Cortex of kidney (tissue), 1 donor: ENCODE measurements around the gene KRTAP10-3.
"Not testable (repeated sequence)": the region's sequence is repeated elsewhere in the genome, so short reads cannot be mapped to it uniquely, and the experiment has no call there.

Experiments
- DNase-seq: peaks from one replicate; lab custom pipeline; 2025; lab: John Stamatoyannopoulos, UW

The KRTAP10-3 gene

DNA sequence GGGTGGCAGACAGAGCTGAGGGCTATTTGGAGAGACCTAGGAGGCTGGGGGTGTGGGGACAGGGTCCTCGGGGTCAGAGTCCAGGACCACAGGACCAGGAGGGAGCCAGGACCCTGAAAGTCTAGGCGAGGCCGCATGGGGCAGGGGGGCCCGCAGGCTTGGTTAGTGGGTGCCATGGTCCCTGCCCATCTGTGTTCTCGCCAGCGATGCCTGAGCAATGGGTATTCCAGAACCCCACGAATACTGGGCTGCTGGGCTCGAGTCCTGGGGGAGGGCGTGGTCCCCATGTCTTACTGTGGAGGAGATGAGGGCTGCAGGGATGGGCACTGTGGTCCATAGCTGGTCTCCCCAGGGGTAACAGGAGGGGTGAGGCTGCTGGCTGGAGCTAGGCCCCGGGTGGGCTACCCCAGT is 31.7 kb upstream of the KRTAP10-3 start:
- DNase-seq = no peak

DNA sequence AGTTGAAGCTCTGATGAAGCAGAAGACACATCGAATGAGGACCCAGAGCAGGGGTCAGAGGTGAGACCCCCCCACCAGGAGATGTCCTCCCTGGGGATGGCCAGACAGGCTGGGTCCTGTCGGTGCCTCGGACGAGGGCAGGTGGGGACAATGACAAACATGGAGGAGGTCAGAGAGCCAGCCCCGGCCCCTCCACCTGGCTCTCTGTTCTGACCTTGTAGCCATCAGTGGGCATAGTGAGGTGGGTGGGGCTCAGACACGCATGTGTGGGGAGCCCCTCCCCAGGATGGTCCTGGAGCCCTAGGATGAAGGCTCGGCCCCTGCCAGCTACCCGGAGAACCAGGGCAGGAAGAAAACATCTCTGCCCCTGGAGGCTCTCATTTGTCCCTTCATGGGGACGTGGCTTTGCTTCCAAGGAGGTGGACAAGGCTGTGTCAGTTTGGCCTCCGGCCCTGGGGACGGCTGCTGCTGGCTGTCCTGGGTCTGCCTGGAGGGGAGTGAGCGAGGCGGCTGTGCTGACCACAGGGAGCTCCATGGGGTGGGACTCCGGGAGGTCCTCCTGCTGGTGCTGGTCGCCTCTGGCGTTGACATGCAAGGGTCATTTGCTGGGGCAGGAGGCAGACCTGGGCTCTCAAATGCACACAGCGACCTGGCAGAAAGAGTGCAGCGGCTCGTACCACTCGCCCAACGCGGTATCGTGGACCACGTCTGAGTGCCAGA is 31.2 kb upstream of the KRTAP10-3 start:
- no peak for DNase-seq

DNA sequence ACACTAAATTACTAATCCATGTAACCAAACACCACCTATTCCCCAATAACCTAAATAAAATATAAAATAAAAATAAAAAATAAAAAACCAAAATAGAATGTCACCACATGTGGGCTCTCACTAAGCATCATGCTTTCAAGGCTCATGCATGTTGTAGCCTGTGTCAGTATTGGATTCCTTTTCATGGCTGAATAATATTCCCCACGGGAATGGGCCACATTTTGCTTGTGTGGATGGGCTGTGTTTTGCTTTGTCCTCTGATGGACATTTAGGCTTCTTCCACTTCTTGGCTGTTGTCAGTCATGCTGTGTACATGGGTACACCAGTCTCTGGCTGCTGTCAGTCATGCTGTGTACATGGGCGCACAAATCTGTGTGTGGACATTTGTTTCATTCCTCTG is 30.5 kb upstream of the KRTAP10-3 start:
- DNase-seq = no peak

DNA sequence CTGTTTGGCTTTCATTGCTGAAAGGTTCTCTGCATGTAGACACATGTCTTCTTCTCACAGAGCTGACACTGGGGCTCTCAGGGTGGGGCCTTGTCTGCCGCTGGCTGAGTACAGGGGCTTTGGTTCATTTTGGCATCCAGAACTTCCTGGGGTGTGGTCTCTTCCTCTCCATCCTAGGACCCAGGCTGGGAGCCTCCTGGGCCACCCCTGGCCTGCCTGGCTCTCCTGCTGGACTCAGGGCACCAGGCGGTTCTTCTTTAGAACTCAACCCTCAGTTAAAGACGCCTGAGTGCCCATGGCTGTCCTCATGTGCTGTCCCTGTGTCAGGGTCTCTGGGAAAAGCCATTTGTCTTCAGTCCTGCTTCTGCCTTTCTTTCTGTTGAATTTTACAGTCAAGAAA is 27.3 kb upstream of the KRTAP10-3 start:
- DNase-seq = no peak

DNA sequence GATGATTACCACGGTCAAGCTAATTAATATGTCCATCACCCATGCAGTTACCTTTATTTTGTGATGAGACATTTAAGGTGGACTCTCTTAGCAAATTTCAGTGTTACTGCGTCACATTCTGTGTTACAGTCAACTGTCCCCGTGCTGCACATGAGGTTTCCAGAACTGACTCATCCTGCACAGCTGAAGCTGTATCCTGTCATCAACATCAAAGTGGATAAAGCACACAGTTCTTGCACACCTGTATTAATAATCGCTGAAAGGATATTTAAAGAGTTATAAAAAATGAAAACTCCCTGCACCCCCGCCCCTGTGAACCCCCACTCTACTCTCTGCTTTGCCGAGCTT is 25.2 kb upstream of the KRTAP10-3 start:
- DNase-seq = no peak

DNA sequence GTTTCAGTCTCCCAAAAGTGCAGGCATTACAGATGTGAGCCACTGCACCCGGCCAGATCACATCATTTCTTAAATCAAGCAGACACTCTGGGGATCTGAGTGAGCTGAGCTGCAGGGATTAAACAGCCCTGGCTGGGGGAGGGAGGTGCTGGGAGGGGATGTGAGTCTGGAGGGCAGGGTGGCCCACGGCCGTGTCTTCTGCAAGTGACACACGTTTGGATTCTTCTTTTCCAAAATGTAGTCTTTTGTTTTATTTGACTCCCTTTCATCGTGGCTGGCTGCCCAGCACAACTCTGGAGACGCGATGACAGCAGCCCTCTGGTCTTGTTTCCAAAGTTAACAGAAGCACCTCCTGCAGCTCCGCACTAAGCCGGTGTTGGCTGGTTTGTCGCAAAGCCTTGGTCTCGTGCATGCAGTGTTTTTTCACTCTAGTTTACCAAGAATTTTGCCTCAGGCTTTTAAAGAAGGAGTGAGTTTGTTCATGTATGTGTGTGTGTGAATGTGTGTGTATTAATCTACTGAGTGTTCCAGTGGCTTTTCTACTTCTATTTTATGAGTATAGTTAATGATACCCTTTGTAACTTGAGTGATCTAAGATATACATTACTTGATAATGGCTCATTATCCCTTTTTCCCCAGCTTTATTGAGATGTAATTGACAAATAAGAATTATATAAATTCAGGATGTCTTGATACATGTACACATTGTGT is 24.6 kb upstream of the KRTAP10-3 start:
- no peak for DNase-seq

DNA sequence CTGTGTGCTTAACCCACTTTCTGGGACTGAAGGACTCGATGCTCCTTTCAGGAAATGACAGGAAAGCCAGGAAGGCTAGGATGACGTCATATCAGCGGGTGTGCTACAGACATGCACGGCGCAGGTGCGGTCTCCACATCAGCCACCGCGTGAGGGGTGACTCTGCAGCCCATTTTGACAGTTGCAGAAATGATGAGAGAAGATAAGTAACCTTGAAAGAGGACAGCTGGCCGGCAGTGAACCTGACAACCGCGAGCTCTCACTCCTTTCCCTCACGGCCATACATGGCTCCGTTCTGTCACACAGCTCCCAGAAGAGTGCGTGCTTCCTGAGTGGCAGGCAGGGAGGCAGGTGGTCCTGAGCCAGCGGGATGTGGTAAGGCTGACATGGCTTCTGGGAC is 23.5 kb upstream of the KRTAP10-3 start:
- DNase-seq = no peak

DNA sequence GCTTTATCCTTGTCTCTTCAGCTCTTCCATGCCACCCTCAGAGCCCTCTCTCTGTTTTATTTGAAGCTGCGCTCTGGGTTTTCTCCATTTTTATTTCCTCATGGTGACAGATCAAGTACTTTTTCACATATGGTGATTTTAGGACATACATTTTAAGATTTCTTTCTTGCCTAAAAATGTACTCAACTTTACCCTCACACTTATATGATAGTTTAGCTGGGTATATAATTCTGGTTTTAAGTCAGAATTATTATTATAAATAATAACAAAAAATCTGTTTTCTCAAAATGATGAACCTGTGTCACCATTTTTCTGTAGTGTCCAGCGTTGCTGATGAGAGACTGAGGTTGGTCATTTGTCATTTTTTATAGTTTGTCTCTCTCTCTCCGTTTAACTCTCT is 22.6 kb upstream of the KRTAP10-3 start:
- DNase-seq = no peak

DNA sequence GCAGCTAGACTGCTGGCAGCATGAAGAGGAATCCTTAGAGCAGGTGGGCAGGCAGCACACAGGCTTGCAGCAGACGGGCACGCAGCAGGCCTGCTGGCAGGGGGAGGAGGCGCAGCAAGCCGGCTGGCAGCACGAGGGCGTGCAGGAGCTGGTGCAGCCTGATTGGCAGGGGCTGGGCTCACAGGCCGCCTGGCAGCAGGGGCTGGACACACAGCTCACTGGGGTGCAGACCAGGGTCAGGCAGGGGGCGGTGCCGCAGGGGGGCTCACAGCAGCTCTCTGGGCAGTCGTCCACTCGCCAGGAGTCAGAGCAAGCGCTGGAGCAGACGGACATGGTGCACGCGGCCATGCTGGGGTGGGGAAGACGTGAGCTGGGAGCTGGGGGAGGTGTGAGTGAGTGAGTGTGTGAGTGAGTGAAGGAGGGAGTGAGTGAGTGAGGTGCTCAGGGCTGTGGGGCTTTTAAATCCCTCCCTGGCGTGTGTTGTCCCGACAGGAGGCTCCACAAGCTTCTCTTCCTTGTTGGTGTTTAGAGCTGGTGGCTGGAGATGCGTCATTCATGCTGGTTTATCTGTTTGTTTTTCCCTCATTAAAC is 21.7 kb upstream of the KRTAP10-3 start, which contains the start of gene KRTAP10-5:
TSS of gene KRTAP10-5 (minus strand) at position 374 of the 591 bp plus-strand sequence. CDS start at position 348, 26 bp downstream.
- DNase-seq = not testable (repeated sequence)

DNA sequence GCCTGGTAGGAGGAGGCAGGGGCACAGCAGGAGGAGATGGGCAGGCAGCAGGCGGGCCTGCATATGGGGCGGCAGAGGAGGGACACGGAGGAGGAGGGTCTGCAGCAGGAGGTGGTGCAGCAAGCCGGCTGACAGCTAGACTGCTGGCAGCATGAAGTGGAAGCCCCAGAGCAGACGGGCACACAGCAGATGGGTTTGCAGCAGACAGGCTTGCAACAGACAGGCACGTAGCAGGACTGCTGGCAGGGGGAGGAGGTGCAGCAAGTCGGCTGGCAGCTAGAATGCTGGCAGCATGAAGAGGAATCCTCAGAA is 21.2 kb upstream of the KRTAP10-3 start:
- no peak for DNase-seq

DNA sequence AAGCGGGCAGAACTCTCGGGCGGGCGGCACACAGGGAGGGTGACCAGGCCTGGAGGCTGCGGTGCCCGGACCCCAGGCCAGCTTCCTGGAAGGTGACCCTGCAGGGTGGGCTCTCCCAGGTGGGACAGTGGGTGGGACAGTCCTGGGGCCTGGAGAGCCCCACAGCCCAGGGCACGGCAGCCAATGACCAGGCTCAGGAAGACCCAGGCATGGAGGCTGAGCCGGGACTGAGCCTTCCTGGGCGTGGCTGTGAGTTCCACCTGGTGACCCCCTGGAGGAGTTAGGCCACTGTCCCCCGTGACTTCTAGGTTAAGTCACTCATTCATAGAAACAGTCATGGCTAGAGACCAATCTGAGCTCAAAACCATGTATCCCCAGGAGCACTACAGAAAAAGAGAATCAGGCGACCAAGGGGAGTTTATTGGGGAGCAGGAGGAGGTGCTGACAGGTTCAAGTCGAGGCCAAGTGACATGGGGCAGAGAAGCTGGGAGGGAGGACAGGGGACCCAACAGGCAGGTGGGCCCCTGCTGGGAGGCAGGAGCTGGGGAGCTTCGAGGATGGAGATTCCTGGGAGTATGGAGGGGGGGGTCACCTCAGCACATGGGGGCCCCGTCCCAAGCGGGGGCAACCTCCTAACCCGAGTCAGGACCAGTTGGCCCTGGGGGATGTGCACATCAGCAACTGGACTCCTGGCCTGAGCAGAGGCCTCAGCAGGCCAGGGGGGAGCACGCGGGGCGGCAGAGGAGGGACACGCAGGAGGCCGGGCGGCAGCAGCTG is 20.6 kb upstream of the KRTAP10-3 start:
- DNase-seq = no peak

DNA sequence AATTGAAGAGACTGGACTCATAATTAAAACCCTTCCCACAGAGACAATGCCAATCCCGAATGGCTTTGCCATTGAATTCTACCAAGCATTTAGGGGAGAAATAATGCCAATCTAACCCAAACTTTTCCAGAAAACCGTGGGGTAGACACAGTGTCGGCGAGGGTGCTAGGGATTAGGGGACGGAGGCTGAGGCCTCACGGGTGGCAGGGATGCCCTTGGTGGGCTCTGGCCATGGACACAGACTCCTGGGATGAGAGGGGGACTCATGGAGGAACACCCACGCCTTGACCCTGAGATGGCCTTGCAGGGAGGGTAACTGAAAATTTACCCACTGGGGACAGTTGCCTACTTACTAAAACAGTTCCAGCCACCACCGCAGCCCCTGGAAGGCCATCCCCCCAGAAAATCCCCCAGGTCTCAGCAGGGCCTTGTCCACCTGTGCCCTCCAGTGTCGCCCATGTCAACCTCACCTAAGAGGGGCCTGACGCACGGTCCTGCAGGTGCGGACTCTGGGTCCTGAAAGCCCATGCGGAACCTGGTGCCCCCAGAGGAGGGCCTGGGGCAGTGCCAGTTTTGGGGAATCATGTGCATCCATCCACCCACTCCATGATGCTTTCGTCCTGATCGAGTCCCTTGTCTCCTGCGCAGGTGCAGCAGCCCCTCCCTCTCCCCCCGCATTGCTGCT is 19.9 kb upstream of the KRTAP10-3 start:
- no peak for DNase-seq

DNA sequence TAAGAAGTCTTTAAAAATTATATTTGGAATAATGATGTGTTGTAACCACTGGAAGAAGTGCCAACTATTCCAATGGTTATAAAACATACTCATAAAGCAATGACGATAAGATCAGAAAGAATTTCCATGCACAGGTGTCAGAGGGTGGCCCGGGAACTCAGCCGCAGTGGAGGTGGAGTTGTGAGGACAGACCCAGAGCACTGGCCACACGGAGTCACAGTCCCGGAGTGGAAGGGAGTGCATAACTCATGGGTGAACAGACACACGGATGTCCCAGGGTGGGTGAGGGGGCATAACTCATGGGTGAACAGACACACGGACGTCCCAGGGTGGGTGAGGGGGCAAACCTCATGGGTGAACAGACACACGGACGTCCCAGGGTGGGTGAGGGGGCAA is 17.4 kb upstream of the KRTAP10-3 start:
- DNase-seq = no peak

DNA sequence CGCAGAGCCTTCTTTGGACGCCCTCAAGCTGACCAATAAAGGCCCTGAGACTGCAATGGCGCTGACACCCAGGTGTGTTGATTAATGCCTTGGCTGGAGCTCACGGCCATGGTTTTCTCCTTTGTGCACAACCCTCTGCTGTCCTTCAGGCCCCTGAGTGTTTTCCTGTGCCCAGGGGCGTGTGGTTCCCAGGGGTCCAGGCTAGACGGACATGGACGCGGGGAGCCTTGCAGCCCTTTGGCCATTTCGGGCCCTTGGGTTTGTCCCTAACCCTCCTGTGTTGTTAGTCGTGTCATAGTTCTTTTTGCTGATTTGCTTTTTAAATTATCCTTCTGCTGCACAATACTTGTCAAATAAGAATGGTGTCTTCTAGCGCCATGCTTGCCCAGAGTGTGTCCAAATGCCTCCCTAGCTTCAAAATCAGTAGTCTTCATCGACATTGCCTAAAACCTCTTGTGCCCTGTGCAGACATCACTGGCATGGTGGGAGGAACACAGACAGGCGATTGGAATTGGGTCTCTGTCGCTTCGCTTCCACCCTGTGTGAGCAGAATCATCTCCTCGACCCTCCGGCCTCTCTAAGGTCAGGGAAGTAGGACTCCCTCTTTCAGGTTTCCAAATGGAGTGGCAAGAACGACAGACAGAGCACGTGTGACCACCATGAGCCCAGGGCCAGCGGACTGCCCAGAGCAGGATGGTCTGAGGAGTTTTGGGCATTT is 16.9 kb upstream of the KRTAP10-3 start:
- no peak for DNase-seq

DNA sequence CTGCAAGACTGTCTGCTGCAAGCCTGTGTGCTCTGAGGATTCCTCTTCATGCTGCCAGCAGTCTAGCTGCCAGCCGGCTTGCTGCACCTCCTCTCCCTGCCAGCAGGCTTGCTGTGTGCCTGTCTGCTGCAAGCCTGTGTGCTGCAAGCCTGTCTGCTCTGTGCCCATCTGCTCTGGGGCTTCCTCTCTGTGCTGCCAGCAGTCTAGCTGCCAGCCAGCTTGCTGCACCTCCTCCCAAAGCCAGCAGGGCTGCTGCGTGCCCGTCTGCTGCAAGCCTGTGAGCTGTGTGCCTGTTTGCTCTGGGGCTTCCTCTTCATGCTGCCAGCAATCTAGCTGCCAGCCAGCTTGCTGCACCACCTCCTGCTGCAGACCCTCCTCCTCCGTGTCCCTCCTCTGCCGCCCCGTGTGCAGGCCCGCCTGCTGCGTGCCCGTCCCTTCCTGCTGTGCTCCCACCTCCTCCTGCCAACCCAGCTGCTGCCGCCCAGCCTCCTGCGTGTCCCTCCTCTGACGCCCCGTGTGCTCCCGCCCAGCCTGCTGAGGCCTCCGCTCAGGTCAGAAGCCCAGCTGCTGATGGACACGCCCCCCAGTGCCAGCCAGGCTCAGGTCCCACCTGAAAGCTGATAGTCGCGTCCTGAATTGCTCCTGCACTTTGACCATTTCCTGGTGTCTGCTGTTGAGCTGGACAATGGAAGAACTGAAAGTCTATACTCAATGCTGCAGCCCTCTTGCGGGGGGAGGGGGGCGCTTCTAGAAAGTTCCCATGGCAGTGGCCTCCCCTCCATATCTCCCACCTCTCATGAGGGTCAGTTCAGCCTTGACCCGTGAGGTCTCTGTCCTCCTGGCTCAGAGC is 16.1 kb upstream of the KRTAP10-3 start:
- no peak for DNase-seq

DNA sequence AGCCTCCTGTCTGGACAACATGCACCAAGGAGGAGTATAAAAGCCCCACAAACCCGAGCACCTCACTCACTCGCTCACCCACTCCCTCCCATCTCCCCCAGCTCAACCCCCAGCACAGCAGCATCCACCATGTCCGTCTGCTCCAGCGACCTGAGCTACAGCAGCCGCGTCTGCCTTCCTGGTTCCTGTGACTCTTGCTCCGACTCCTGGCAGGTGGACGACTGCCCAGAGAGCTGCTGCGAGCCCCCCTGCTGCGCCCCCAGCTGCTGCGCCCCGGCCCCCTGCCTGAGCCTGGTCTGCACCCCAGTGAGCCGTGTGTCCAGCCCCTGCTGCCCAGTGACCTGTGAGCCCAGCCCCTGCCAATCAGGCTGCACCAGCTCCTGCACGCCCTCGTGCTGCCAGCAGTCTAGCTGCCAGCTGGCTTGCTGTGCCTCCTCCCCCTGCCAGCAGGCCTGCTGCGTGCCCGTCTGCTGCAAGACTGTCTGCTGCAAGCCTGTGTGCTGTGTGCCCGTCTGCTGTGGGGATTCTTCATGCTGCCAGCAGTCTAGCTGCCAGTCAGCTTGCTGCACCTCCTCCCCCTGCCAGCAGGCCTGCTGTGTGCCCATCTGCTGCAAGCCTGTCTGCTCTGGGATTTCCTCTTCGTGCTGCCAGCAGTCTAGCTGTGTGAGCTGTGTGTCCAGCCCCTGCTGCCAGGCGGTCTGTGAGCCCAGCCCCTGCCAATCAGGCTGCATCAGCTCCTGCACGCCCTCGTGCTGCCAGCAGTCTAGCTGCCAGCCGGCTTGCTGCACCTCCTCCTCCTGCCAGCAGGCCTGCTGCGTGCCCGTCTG is 15.2 kb upstream of the KRTAP10-3 start, which contains the start of gene KRTAP10-4:
TSS of gene KRTAP10-4 (plus strand) at position 100 of the 827 bp plus-strand sequence. CDS start at position 130, 30 bp downstream.
- not testable (repeated sequence) for DNase-seq

DNA sequence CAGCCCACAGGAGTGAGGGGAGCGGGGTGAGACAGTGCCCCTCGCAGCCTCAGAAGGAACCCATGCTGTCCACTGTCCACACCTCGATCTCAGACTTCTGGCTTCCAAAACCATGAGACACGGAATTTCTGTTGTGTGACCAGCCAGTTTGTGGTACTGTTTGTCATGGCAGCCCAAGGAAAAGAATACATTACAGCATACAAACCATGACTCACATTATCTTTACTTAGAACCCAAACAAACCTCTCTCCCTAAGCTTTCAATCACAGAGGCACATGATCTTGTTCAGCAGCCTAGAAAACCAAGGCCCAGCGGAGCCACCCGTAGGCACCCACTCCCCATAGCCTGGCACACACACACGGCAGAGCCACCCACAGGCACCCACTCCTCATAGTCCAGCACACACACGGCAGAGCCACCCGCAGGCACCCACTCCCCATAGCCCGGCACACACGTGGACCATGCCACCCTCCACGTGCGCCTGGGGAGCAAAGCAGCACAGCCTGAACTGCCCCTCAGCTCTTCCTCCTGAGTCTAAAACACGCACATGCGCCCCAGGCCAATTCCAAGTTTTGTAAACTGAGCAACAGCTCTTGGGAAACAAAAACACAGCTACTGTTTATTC is 14.5 kb upstream of the KRTAP10-3 start:
- DNase-seq = no peak

DNA sequence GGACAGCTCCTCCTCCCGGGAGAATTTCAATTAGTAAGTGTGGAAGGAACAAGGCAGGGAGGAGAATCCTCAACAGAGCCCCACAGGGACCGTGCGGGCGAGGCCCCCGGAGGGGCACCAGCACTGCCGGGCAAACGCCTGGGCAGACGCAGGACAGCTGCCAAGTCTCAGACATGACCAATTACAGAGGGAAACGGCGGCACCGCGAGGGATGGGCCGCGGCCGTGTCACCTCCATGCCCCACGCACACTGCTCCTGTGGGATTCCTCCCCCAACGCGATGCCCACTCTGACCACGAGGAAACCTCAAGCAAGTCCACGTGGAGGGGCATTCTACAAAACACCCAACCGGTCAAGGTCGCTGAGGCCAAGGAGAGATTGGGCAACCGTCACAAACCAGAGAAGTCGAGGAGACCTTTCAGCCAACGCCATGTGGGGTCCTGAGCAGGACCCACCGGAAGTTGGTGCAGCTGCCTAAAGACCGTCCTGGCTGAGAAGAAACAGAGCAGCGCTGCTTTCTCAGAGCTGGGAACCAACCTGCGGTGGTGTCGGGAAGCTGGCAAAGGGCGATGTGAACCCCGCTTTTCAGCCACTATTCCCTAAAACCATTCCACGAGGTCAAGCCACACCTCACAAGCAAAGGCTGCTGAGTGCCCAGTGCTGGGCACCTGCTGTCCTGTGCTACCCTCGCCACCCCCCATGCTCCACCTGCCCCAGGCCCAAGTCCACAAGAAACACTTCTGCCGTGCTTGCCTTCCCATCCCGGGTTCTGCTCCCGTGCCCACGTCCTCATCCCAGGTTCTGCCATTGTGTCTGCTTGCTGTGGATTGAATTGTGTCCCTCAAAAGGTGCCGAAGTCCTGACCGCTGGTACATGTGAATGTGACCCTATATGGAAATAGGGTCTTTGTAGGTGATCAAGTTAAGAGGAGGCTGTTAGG is 13.5 kb upstream of the KRTAP10-3 start:
- no peak for DNase-seq
